Stimulated activated CD4-positive, alpha-beta T cell treated with anti-CD3 and anti-CD28 coated beads, Interleukin-1b, Interleukin-23, amount 100 ng/mL, for 24 hours (primary cell): ENCODE measurements around the gene KLF13.
"Not testable (repeated sequence)": the region's sequence is repeated elsewhere in the genome, so short reads cannot be mapped to it uniquely, and the experiment has no call there.

Experiments
- DNase-seq, 4 experiments: peaks; one replicate each; pipeline ENCODE4 v3.0.0-alpha.2; 2020; ENCODE audit warnings: low read depth in 4 of 4, low spot score in 1 of 4

The KLF13 gene

GRCh38 chr15:31344823-31345605 is 18.4 kb downstream of the KLF13 start:
- no peak for DNase-seq

- no peak for DNase-seq
Measured at GRCh38 chr15:31345606-31346366, 19.2 kb downstream of the KLF13 start.

- no peak for DNase-seq
Measured at GRCh38 chr15:31346367-31347066, 19.9 kb downstream of the KLF13 start.

- DNase-seq, result peak in 3 of 4 experiments; percentile 42 to 85 (median 66)
Measured at GRCh38 chr15:31347067-31347975, 20.7 kb downstream of the KLF13 start.

GRCh38 chr15:31347981-31348803 is 21.6 kb downstream of the KLF13 start:
- DNase-seq, result no peak

- DNase-seq, result no peak
Measured at GRCh38 chr15:31349233-31350141, 22.9 kb downstream of the KLF13 start.

- no peak for DNase-seq
Measured at GRCh38 chr15:31350771-31351170, 24.1 kb downstream of the KLF13 start.

- DNase-seq, result no peak
Measured at GRCh38 chr15:31352339-31352751, 25.7 kb downstream of the KLF13 start.

- no peak for DNase-seq
Measured at GRCh38 chr15:31352911-31353811, 26.5 kb downstream of the KLF13 start.

- DNase-seq, result no peak
Measured at GRCh38 chr15:31353931-31354330, 27.3 kb downstream of the KLF13 start.

GRCh38 chr15:31356097-31356496 is 29.5 kb downstream of the KLF13 start:
- DNase-seq, result not testable (repeated sequence)

- no peak for DNase-seq
Measured at GRCh38 chr15:31357148-31357547, 30.5 kb downstream of the KLF13 start.

- DNase-seq, result no peak
Measured at GRCh38 chr15:31358163-31358562, 31.5 kb downstream of the KLF13 start.

GRCh38 chr15:31358957-31359701 is 32.5 kb downstream of the KLF13 start:
- no peak for DNase-seq

- DNase-seq, result no peak
Measured at GRCh38 chr15:31359702-31360111, 33.1 kb downstream of the KLF13 start.

- DNase-seq, result no peak
Measured at GRCh38 chr15:31360158-31360561, 33.5 kb downstream of the KLF13 start.
